ENCODE measurements around the gene RUSC2.

RUSC2 gene

DNA sequence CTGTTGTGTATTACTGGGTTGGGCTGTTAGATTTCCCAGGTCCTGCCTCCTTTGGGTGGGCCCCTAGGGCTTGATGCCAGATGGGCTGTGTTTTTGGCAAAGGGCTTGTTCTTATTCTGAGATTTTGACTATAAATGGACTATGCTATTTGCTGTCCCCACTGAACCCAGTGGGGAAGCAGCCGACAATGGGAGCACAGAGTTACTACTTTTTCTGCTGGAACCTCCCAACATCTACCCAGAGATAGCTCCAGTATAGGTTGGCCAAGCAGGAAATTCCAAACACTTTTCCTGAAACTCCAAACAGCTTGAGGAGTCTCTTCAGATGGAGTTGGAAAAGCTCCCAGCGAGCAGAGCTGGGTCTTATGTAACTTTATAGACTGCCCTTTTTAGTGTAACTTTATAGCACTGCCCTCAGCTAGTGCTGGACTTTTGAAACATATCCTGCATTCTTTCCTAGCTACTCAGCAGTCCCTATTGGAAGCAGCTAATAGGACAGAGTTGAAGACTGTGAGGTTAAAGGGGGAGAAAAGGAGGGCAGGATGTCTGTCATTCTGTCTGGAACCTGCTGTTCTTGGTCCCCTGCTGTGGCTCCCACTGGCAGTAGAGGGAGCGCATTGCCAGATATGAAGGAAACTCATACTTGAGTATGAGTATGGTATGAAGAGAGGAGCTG, 21.0 kb downstream of the RUSC2 start:
- peak overlapping the region; percentile 82 for H3K27ac ChIP-seq
- TF ChIP-seq, protein P1, sequence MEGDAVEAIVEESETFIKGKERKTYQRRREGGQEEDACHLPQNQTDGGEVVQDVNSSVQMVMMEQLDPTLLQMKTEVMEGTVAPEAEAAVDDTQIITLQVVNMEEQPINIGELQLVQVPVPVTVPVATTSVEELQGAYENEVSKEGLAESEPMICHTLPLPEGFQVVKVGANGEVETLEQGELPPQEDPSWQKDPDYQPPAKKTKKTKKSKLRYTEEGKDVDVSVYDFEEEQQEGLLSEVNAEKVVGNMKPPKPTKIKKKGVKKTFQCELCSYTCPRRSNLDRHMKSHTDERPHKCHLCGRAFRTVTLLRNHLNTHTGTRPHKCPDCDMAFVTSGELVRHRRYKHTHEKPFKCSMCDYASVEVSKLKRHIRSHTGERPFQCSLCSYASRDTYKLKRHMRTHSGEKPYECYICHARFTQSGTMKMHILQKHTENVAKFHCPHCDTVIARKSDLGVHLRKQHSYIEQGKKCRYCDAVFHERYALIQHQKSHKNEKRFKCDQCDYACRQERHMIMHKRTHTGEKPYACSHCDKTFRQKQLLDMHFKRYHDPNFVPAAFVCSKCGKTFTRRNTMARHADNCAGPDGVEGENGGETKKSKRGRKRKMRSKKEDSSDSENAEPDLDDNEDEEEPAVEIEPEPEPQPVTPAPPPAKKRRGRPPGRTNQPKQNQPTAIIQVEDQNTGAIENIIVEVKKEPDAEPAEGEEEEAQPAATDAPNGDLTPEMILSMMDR (conservative IDR thresholded peaks at IDR 0.05; ENCODE audit: low read depth): no peak; the same call in 1 of the 2 replicates
- ChIA-PET POLR2A (ENCODE audit: low non-redundant PET) (no interaction called here), CTCF (interaction anchor here (0.5 to 0.7 kb wide), 3 partner anchors 15 to 163 kb away, joined by 3 to 6 read pairs (median 3); partner anchors contain the start of gene CA9)
- DNase-seq (ENCODE audit: low spot score): peak; percentile 68

DNA sequence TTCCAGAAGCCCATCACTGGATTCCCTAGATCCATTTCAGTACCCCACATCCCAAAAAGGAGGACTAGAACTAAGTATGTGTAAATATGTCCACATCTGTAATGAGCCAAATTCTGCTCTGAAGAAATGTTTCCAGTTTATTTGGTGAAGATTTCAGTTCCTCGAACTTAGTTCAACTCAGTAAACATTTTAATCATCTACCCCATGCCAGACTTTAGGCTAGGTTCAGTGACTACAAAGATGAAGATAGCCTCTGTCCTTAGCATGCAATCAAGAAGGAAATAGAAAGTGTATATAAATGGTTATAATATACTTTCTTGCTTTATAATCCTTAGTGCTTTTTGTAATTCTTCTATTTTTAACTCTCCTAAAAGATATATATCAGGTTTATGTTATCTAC, 21.5 kb downstream of the RUSC2 start:
- ChIA-PET CTCF (interaction anchor here (0.5 to 0.6 kb wide), 2 partner anchors 16 to 162 kb away, joined by 3 read pairs; partner anchors contain the start of gene CA9), POLR2A (ENCODE audit: low non-redundant PET) (no interaction called here)
- TF ChIP-seq, protein P1 (conservative IDR thresholded peaks at IDR 0.05; ENCODE audit: low read depth): no peak
- peak overlapping the region; percentile 82 for H3K27ac ChIP-seq
- no peak for DNase-seq (ENCODE audit: low spot score)

DNA sequence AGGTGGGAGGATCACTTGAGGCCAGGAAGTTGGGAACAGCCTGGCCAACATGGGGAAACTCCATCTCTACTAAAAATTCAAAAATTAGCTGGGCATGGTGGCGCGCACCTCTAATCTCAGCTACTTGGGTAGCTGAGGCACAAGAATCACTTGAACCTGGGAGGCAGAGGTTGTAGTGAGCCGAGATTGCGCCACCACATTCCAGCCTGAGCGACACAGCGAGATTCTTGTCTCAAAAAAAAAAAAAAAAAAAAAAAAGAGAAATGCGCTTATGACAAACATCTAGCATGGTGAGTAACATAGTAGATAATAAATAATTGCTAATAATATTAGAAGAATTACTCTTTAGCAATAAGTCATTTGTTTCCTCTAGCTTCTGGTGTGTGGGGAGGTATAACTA, 25.9 kb downstream of the RUSC2 start:
- peak overlapping the region; percentile 67 for H3K27ac ChIP-seq
- ChIA-PET POLR2A (ENCODE audit: low non-redundant PET) (no interaction called here), CTCF (interaction anchor here (1.0 to 1.4 kb wide), 2 partner anchors 38 to 88 kb away, joined by 3 to 6 read pairs; no protein-coding TSS in a partner anchor)
- DNase-seq (ENCODE audit: low spot score): no peak
- TF ChIP-seq, protein P1 (conservative IDR thresholded peaks at IDR 0.05; ENCODE audit: low read depth): no peak

DNA sequence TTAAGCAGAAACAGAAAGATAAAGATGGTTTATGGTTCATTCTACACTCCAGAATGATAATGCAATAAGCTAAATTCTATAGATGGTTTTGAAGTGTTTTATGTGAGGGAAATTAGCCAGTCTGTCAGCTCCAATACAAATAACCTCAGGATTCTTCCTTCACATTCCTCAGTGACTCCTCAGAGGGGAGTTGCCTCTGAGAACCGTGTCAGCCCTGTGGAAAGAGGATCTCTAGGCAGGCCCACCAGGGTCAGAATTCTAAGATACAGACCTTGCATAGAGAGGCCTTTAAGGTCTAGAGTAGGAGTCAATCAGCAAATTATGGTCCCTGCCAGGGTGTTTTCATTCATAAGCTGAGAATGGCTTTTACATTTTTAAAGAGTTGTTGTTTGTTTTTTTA, 26.6 kb downstream of the RUSC2 start:
- ChIA-PET POLR2A (ENCODE audit: low non-redundant PET) (no interaction called here), CTCF (interaction anchor here (1.0 to 1.4 kb wide), 2 partner anchors 37 to 87 kb away, joined by 3 to 6 read pairs; no protein-coding TSS in a partner anchor)
- peak; percentile 82 for DNase-seq (ENCODE audit: low spot score)
- TF ChIP-seq, protein P1 (conservative IDR thresholded peaks at IDR 0.05; ENCODE audit: low read depth): no peak
- H3K27ac ChIP-seq: no peak overlapping the region

DNA sequence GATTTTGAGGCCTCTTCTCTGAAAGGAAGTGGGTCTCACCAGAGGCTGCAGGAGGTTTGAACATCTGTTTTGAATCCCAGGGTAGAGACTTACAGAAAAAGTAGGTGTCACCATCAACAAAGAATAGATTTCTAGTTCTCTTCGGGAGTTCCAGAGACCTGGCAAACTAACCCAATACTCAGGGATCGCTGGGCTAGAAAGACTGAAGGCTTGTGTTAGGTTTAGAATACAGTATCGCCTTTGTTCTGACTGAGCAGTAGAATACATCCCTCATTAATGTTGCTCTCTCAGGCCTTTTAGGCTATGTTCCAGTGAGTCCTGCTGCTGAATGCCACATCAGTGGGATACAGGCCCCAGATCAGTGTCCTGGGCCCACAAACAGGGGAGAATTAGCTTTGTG, 27.2 kb downstream of the RUSC2 start:
- ChIA-PET POLR2A (ENCODE audit: low non-redundant PET) (no interaction called here), CTCF (interaction anchor here (0.6 to 1.5 kb wide), 4 partner anchors 14 to 401 kb away, joined by 3 to 6 read pairs (median 4); no protein-coding TSS in a partner anchor)
- DNase-seq (ENCODE audit: low spot score): no peak
- TF ChIP-seq, protein P1 (conservative IDR thresholded peaks at IDR 0.05; ENCODE audit: low read depth): no peak
- H3K27ac ChIP-seq: peak overlapping the region; percentile 85

DNA sequence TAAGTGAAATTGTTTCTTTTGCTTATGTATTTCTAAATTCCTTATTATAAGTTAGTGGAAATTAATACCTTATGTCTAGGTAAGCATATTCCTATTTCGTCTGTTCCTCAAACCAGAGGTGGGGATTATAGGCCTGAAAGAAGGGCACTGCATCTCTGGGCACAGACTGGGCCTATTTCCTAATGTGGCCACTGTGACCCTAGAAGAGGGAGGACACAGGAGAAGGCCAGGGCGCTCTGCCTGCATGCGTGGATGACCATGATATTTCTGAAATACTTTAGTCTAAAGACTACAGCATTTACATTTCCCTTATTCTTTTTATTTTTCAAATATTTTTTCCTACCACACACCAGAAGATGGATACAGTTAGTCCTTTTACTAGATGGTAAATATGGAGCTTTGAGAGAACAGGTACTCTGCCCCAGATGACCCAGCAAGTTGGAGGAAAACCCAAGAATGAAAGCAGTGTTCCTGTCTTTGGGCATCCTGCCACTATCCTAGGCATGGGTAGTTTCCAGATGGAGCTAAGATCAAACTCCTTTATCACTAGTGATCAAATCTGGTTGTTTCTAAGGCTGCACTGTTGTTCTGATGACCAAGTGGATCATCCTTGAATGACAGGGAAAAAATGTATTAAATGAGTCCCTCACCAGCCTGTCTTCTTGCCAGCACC, 27.8 kb downstream of the RUSC2 start:
- CTCF ChIA-PET: interaction anchor here (0.6 to 1.5 kb wide), 4 partner anchors 15 to 401 kb away, joined by 3 to 5 read pairs (median 3); no protein-coding TSS in a partner anchor
- POLR2A ChIA-PET (ENCODE audit: low non-redundant PET): no interaction called here
- peak overlapping the region; percentile 85 for H3K27ac ChIP-seq
- TF ChIP-seq, protein P1 (conservative IDR thresholded peaks at IDR 0.05; ENCODE audit: low read depth): no peak
- no peak for DNase-seq (ENCODE audit: low spot score)

Measured in RWPE1 (cell line).